GM23338 (cell line): ENCODE measurements around the gene MAP2K4. TPM values are rescaled to one million over a fixed set of nuclear protein-coding genes. Genes with fewer than 3 reads are reported as not detected.

Experiments used
- ATAC-seq: fragments of 200-7000 bp; cut with Tn5 transposase; 3 replicates; pipeline ENCODE4 v1.9.1; 2020
- DNase-seq: peaks from one replicate; pipeline ENCODE4 v3.0.0-alpha.2; 2015; ENCODE audit warnings: low spot score
- H2AFZ ChIP-seq: fragments of 200-600 bp; sonication (generic); 2 replicates; pipeline ENCODE4 v1.8.0; 2016; ENCODE audit warnings: antibody characterized with exemption, mild to moderate bottlenecking, moderate library complexity
- H3F3A ChIP-seq: fragments of 200-600 bp; sonication (generic); replicated peaks from 2 replicates; pipeline ENCODE4 v1.8.0; 2017; ENCODE audit warnings: antibody characterized with exemption, mixed run types, low read depth
- H3K27ac ChIP-seq: fragments of 200-600 bp; sonication (generic); 2 replicates; pipeline ENCODE4 v1.6.1; 2016; ENCODE audit warnings: low read depth
- H3K27me3 ChIP-seq: fragments of 200-600 bp; sonication (generic); 2 replicates; pipeline ENCODE4 v1.8.0; 2016; ENCODE audit warnings: mild to moderate bottlenecking, mixed run types, moderate library complexity; ENCODE audit not compliant: insufficient read depth
- H3K36me3 ChIP-seq: fragments of 200-600 bp; sonication (generic); 2 replicates; pipeline ENCODE4 v1.8.0; 2016; ENCODE audit warnings: mild to moderate bottlenecking; ENCODE audit not compliant: insufficient read depth
- H3K4me1 ChIP-seq: fragments of 200-600 bp; sonication (generic); 2 replicates; pipeline ENCODE4 v1.8.0; 2016; ENCODE audit warnings: mild to moderate bottlenecking, moderate library complexity; ENCODE audit not compliant: insufficient read depth
- H3K4me2 ChIP-seq: fragments of 200-600 bp; sonication (generic); 2 replicates; pipeline ENCODE4 v1.7.1; 2017; ENCODE audit warnings: mixed run types
- H3K4me3 ChIP-seq: fragments of 200-600 bp; sonication (generic); 2 replicates; pipeline ENCODE4 v1.6.1; 2016; ENCODE audit warnings: mixed run types
- H3K79me2 ChIP-seq: fragments of 200-600 bp; sonication (generic); replicated peaks from 2 replicates; pipeline ENCODE4 v1.8.0; 2017; ENCODE audit warnings: mild to moderate bottlenecking; ENCODE audit not compliant: insufficient read depth
- H3K9me2 ChIP-seq: fragments of 200-600 bp; sonication (generic); 2 replicates; pipeline ENCODE4 v1.8.0; 2017; ENCODE audit not compliant: insufficient read depth
- H4K20me1 ChIP-seq: fragments of 200-600 bp; sonication (generic); replicated peaks from 2 replicates; pipeline ENCODE4 v1.8.0; 2017; ENCODE audit warnings: mild to moderate bottlenecking; ENCODE audit not compliant: insufficient read depth
- H3K27ac Mint-ChIP-seq: 2 replicates; pipeline ENCODE4 v1.8.0; 2020; ENCODE audit warnings: inconsistent platforms, mild to moderate bottlenecking, moderate library complexity, mixed read lengths
- H3K27me3 Mint-ChIP-seq: 3 replicates; pipeline ENCODE4 v1.8.0; 2022; ENCODE audit warnings: low read depth, mild to moderate bottlenecking, moderate library complexity, mixed read lengths, inconsistent platforms; ENCODE audit not compliant: insufficient read depth, poor library complexity
- H3K36me3 Mint-ChIP-seq: 3 replicates; pipeline ENCODE4 v1.8.0; 2021; ENCODE audit warnings: low read depth, mild to moderate bottlenecking, inconsistent platforms, moderate library complexity, mixed read lengths
- H3K4me1 Mint-ChIP-seq: 3 replicates; pipeline ENCODE4 v1.8.0; 2020; ENCODE audit warnings: mild to moderate bottlenecking, inconsistent platforms, mixed read lengths
- H3K4me3 Mint-ChIP-seq: 3 replicates; pipeline ENCODE4 v1.8.0; 2021; ENCODE audit warnings: moderate library complexity, mild to moderate bottlenecking, inconsistent platforms, mixed read lengths
- H3K9me3 Mint-ChIP-seq: 3 replicates; pipeline ENCODE4 v1.8.0; 2020; ENCODE audit warnings: moderate library complexity, mild to moderate bottlenecking, inconsistent platforms, mixed read lengths
- CREB1 ChIP-seq: fragments of 250-450 bp; sonication (Bioruptor Pico); IDR thresholded peaks from 2 replicates; pipeline ENCODE4 v1.5.0; 2020; ENCODE audit warnings: low read depth, mild to moderate bottlenecking, moderate library complexity
- ETS1 ChIP-seq: IDR thresholded peaks from 2 replicates; pipeline ENCODE4 v1.6.1; 2016; ENCODE audit warnings: antibody characterized with exemption
- EZH2phosphoT487 ChIP-seq: fragments of 200-600 bp; sonication (generic); IDR thresholded peaks from one replicate; pipeline ENCODE4 v1.8.1; 2018; ENCODE audit warnings: antibody characterized with exemption; ENCODE audit not compliant: unreplicated experiment
- JUNB ChIP-seq: IDR thresholded peaks from one replicate; pipeline ENCODE4 v1.6.1; 2016; ENCODE audit warnings: antibody characterized with exemption; ENCODE audit not compliant: unreplicated experiment
- NANOG ChIP-seq: IDR thresholded peaks from 2 replicates; pipeline ENCODE4 v1.6.1; 2016; ENCODE audit warnings: antibody characterized with exemption, borderline replicate concordance
- POLR2AphosphoS5 ChIP-seq: IDR thresholded peaks from 2 replicates; pipeline ENCODE4 v1.6.1; 2016; ENCODE audit warnings: antibody characterized with exemption, low read depth
- ZNF114 ChIP-seq: fragments of 250-450 bp; sonication (Bioruptor Pico); IDR thresholded peaks from 2 replicates; pipeline ENCODE4 v1.5.0; 2020; ENCODE audit warnings: mild to moderate bottlenecking, moderate library complexity
- ZNF331 ChIP-seq: fragments of 250-450 bp; sonication (Bioruptor Pico); IDR thresholded peaks from 2 replicates; pipeline ENCODE4 v1.5.0; 2020; ENCODE audit warnings: low read depth, mild to moderate bottlenecking, moderate library complexity
- ZNF462 ChIP-seq: fragments of 250-450 bp; sonication (Bioruptor Pico); IDR thresholded peaks from 2 replicates; pipeline ENCODE4 v1.5.0; 2020; ENCODE audit warnings: mild to moderate bottlenecking, moderate library complexity
- polyA plus RNA-seq: library from polyadenylated mRNA; unstranded; fragments of >200 nt; fragmentation: Nextera tagmentation; extraction: Ambion mirVana; gene quantifications from 2 replicates; pipeline ENCODE4 v1.2.1, GENCODE V29; 2016
- total RNA-seq: library from RNA; depleted of rRNA; stranded (reverse); fragments of >200 nt; shearing (Covaris generic); gene quantifications from 2 replicates; pipeline ENCODE4 v1.2.3, GENCODE V29; 2014

The MAP2K4 gene
- total and polyA plus RNA-seq, 2 experiments from 2014 or later, result 25.3 to 36.4 TPM

- H2AFZ ChIP-seq, result no peak overlapping the region
- H3K27me3 Mint-ChIP-seq, result no peaks in the 10 kb centered on the region
- H3K79me2 ChIP-seq, result peaks cover 54% of the 10 kb centered on the region
- H3K4me3 Mint-ChIP-seq, result peak overlapping the region; percentile 81
- peaks cover 41% of the 10 kb centered on the region for H3K4me1 Mint-ChIP-seq
- H3K9me3 Mint-ChIP-seq, result no peaks in the 10 kb centered on the region
- no peak overlapping the region for H3K27ac Mint-ChIP-seq
- H3K4me2 ChIP-seq, result peak overlapping the region; percentile 98
- H3K9me2 ChIP-seq, result no peaks in the 10 kb centered on the region
- ATAC-seq, result no peak
- H3K4me3 ChIP-seq, result peak overlapping the region; percentile 85
- H3K27ac ChIP-seq, result no peak overlapping the region
- no peaks in the 10 kb centered on the region; the same call in 1 of the 2 replicates for H3F3A ChIP-seq
- H4K20me1 ChIP-seq, result peaks cover 33% of the 10 kb centered on the region
- peaks cover 7% of the 10 kb centered on the region for H3K27me3 ChIP-seq
- H3K36me3 Mint-ChIP-seq, result no peaks in the 10 kb centered on the region; the same call in 2 of the 3 replicates
- H3K4me1 ChIP-seq, result peaks cover 52% of the 10 kb centered on the region
- no peak for DNase-seq
- no peaks in the 10 kb centered on the region for H3K36me3 ChIP-seq
- TF ChIP-seq EZH2phosphoT487 (no peak), CREB1 (CRISPR knock-in tag) (no peak), POLR2AphosphoS5 (no peak), NANOG (no peak), ZNF462 (CRISPR knock-in tag) (no peak), ETS1 (no peak), ZNF331 (CRISPR knock-in tag) (no peak), JUNB (no peak), ZNF114 (CRISPR knock-in tag) (no peak)
These were observed 1.0 kb downstream of the MAP2K4 start for GRCh38 chr17:12021623-12022140.
